ENCODE data around the gene FAM234A. TPM values are rescaled to one million over a fixed set of nuclear protein-coding genes. Genes with fewer than 3 reads are reported as not detected.
A peak's percentile ranks its signal among the peaks of the same experiment; 100 is the strongest.
"Not testable (repeated sequence)": the region's sequence is repeated elsewhere in the genome, so short reads cannot be mapped to it uniquely, and the experiment has no call there.

FAM234A gene
- total RNA-seq, 1 donor from 2014 or later: 50.8 TPM

- no peak for DNase-seq (ENCODE audit: low spot score)
These were observed 30.4 kb downstream of the FAM234A start for GRCh38 chr16:265002-265529.

DNA sequence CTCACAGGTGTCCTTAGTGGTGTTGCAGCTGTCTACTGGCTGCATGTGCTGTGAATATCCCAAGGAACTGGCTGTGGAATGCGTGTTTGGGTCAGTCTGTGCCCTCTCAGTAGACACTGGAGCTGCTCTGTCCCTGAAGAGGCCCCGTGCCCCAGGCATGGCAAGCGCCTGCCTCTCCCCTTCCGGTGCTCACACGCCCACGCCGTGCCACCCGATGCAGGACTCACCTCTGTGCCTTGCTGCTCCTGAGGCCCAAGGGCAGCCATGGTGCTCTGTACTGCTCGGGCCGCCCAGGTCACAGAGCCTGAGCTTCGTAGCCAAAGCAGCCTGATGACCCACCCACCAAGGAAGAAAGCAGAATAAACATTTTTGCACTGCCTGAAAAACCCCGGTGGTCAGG is 31.1 kb downstream of the FAM234A start:
- DNase-seq (ENCODE audit: low spot score): no peak

- DNase-seq (ENCODE audit: low spot score): no peak
These were observed 31.9 kb downstream of the FAM234A start for GRCh38 chr16:266258-267164.

DNA sequence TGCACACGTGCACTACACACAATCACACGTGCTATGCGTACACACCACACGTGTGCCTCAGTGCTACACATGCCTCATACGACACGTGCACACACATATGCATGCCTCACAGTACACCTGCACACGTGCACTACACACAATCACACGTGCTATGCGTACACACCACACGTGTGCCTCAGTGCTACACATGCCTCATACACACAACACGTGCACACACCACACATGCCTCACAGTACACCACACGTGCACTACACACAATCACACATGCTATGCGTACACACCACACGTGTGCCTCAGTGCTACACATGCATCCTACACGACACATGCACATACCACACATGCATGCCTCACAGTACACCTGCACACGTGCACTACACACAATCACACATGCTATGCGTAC is 32.9 kb downstream of the FAM234A start:
- not testable (repeated sequence) for DNase-seq (ENCODE audit: low spot score)

- no peak for DNase-seq (ENCODE audit: low spot score)
These were observed 33.8 kb downstream of the FAM234A start for GRCh38 chr16:268141-269053.

DNA sequence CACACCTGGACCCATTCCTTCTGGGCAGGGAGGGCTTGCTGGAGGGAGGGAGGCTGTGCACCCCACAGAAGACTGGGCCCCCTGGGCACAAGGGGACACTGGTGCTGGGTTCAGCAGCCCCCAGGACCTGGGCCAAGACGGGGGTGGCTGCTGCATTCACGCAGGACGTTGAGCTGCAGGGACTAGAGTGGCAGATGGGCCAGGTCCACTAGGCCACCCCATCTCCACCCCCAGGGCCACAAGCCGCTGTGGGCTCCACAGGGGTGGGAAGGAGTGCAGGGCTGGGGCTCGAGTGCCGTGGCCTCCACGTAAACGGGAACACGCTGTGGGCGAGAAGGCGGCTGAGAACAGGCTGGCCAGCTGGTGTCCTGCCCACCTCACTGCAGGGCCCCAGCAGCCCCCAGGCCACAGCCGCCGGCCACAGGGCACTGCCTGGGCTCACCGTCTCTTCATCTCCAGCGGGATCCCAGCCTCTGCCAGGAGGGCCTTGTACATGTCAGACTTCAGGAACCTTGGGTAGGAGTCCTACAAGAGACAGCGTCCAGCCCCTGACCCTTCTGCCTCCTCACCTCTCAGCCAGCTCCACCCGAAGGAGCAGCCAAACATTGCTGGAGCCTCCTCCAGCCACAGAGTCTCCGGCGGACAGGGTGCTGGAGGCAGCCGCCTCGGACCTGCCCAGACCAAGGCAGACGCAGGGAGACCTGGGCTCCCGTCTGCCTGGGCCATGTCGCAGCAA is 34.6 kb downstream of the FAM234A start:
- DNase-seq (ENCODE audit: low spot score): no peak

DNA sequence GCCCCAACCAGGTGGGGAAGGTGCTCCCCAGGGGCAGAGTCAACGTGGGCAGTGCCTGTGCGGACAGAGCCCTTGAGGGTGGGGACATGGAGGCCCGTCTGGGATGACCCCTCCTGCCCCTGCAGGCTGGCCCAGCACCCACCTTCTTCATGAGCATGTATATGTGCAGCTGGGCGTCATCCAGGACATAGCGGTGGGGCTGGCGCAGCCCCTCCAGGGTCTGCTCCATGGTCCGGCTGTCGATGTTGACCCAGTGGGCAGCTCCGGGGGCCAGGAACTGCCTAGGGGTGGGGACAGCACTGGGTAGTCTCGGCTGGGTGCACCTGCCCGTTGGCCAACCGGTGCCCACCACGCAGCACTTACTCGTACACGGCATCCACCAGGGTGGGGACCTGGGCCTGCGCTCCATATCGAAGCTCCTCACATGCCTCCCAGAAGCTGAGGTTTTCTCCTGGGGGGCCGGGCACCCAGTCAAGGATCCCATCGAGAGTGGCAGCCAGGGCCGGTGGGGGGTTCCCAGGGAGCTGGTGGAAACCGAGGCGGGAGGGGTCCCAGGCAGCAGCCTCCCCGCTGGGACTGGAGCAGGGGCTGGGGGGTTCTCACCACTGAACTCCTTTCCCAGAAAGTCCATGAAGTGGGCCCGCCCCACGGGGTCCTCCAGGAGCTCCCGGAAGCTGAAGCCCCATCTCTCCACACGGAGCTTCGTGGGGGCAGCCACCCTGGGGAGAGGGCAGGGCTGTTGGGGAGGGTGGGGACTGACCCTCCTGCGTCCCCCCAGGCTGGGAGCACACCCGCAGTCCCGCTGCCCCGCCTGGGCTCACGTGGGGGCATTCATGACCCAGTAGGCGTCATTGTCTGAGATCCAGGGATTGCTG is 36.0 kb downstream of the FAM234A start:
- no peak for DNase-seq (ENCODE audit: low spot score)

DNA sequence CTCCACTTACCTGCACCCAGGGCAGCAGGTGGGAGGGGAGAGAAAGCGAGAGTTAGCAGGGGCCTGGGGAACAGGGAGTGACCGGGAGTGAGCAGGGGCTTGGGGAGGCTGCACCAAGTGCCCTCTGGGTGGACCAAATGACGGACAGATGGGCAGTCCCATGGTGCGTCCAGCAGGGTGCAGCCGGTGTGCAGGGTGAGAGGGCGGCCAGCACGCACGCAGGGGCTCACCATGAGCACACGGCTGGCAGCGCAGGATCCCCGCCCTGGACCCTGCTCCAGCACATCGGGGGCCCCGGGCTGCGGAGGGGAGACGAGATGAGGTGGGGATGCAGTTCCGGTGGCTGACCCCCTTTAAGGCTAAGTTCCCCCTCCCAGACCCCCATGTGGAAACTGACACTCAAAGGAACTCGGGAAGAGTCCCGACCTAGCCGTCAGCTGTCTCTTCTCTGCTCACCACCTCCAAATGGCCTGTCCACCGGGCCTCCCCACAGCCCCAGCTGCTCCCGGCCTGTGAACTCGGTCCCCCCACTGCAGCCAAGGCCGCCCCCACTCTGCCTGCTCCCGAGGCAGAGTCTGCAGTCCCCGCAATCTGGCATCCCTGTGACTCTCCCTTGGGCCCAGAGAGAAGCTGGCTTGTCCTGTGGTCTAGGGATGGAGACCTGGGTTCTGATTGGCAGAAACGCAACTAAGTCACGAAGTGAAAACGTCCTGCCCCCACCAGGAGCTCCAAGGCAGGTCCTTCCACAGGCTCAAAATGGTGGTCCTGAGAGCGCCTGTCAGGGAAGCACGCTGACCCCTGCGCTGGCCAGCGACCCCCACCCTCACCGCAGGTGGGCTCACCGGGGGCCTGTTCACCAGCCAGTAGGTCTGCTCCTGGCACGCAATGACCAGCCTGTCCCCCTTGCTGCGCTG is 38.3 kb downstream of the FAM234A start:
- DNase-seq (ENCODE audit: low spot score): no peak

DNA sequence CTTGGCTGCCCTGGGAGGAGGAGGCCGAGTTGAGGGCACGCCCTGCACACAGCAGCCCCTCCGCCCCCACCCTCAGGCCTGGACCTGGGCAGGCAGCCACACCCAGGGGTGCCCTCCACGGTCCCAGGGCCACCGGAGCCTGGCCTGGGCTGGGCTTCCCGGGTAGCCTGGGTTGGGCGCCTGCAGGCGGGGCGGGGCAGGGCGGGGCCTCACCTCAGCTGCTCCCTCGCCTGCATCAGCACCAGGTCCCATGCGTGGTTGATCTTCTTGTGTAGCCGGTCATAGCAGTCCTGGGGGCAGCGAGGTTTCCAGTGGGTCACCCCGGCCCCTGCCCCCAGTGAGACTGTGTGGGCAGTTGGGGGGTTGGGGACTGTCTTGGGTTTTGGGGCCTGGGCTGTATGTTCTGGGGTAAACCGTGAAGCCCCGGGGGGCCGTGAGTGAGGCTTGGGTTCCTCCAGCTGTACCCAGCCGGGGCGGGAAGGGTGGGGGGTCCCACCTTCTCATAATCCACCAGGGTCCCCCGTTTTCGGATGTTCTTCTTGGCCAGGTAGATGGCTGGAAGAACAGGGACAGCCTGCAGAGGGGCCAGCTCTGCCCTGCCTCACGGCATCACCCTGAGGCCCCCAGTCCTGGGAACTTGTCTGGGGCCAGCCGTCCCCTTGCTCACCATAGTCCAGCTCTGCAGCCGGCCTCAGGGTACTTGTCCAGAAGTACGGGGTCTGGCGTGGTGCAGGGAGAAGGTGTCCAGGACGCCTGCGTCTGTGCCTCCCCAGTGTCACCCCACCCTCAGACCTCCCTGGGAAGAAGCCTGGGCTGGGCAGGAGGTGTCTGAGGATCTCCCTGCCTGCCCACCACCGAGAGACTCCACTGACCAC is 39.2 kb downstream of the FAM234A start:
- no peak for DNase-seq (ENCODE audit: low spot score)

DNA sequence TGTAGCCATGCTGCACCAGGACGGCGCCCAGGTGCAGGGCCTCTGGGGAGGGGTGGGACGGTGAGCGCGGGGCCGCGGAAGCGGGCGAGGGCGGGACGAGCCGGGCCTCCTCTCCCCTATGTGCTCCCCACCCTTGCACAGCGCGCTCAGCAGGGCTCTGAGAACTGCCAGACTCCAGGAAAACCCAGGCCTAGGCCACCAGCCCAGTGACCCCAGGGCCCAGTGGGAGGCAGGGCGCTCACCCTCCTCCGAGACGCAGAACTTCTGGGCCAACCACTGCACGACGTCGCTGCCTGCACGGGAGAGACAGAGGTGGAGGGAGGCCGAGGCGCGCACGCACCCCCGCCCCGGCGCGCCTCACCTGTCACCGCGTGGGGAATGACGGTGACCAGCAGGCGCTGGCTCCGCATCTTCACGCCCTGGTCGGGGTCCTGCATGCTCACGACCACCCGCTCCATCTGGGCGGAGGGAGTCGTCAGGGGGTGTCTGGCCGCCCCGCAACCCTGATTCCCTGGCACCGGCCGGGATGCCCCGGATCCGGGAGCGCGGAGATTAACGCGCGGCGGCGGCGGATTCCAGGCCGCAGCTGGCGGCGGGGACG is 40.5 kb downstream of the FAM234A start:
- DNase-seq (ENCODE audit: low spot score): no peak

DNA sequence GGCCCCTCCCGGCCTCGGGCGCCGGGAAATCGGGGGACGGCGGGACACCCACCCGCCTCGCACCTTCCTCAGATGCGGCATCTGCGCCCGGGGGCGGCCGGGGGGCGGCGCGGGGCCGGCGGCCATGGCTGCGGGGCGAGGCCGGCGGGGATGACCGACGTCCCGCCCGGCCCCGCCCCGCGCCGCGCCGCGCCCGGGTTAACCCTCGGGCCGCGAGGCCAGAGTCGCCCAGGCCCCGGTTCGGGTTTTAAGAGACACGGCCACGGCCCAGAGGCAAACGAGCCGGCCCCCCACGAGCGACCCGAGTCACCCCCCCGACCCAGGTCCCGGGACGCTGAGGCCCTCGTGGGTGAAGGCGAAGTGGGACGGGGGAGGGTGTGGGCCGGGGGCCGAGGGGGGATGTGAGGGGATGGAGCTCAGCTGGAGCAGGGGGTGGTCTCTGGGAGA is 41.2 kb downstream of the FAM234A start, which contains the start of gene RGS11:
Gene RGS11 (minus strand): TSS at position 159 of the 447 bp plus-strand sequence. CDS start 33 bp downstream, at position 126.
- no peak for DNase-seq (ENCODE audit: low spot score)

DNA sequence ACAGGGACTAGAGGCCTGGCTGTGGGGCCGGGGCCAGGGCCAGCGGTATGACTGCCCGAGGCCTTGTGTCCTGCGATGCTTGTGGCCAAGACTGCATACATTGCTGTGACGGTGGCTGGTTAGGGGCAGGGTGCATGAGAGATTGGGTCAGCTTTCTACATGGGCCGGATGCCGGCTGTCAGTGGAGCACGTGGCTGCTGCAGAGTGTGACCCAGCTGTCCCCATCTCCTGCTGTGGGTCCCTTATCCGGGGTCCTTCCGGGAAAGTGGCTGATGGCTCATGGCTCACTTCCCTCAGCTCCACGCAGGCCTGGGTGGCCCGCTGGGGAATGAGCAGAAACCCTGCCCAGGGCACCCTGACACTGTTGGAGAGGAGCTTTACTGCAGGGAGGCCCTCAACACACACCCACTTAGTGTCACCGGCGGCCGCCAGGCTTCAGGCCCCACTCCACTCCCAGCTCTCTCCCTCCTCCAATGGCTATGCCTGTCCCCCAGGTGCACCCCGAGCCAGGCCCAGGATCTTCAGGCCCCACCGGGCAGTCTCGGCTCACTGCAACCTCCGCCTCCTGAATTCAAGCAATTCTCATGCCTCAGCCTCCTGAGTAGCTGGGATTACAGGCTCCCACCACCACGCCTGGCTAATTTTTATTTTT is 41.9 kb downstream of the FAM234A start:
- no peak for DNase-seq (ENCODE audit: low spot score)

DNA sequence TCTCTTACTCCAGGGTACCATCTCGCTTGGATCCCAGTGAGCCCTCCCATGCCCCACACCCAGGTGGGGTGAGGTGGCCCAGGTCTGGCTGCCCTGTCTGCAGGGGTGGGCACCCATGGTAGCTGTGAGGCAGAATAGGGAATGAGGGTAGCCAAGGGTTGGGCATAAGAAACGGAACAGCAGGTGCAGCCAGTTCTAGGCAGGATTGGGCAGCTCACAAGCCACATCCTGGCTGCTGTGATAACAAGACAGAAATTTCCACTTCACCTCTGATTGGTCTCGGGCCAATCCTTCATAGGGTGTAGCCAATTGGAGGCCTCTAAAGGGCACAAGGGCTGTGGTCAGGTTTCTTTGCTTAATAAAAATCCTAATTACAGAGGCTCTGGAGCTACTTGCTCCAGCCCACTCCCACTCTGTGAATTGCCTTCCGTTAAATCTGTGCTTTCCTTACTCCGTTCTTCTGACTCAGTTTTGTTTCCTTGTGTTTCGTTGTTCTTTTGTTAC is 44.3 kb downstream of the FAM234A start:
- peak; percentile 51 for DNase-seq (ENCODE audit: low spot score)

- no peak for DNase-seq (ENCODE audit: low spot score)
These were observed 44.9 kb downstream of the FAM234A start for GRCh38 chr16:279531-279930.

DNA sequence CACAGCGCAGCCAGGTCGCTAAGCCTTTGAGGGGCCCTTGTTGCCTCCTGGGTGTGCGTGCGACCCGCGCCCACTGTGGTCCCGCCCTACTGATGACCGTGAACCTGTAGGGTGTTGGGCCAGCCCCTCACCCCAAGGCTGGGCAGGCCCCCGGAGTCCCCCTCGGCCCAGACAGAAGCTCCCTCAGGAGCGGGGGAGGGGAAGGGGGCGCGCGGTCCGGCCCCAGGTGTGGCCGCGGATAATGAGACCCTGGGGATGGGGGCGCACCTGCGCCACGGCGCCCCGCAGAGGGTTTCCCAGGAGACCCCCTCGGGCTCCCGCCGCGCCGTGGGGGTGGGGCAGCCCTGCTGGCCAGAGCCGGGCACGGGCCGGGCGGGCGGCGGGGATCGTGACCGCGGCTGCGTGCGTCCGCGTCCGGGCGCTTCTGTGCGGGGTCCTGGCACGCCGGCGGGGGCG is 45.4 kb downstream of the FAM234A start:
- DNase-seq (ENCODE audit: low spot score): no peak

DNA sequence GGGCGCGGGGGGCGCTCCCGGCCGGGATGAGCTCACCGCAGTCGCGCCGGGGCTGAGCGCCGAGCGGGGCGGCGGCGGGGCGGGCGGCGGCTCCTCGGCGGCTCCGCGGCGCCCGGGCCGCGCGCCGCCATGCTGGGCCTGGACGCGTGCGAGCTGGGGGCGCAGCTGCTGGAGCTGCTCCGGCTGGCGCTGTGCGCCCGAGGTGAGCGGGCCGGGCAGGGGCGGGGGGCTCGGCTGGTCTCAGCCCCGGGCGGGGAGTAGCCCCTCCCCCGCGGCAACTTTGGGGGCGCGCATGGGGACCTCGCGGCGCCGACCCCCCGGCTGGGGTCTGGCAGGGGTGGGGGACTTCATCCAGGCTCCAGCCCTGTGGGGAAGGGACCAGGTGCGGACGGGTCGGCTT is 45.9 kb downstream of the FAM234A start, which contains the start of gene ARHGDIG:
Gene ARHGDIG (plus strand): TSS at position 40 of the 400 bp plus-strand sequence. CDS start 90 bp downstream, at position 130.
- DNase-seq (ENCODE audit: low spot score): no peak

All from umbilical cord (tissue), 2 donors.